GM10266 (cell line): ENCODE measurements around the gene P3H1.
"Not testable (repeated sequence)": the region's sequence is repeated elsewhere in the genome, so short reads cannot be mapped to it uniquely, and the experiment has no call there.

ENCODE experiments used
- DNase-seq: peaks from one replicate; pipeline ENCODE4 v3.0.0; 2012; ENCODE audit errors: extremely low spot score
- CTCF ChIP-seq: IDR thresholded peaks from 2 replicates; pipeline ENCODE4 v1.5.1; 2012; ENCODE audit warnings: mild to moderate bottlenecking, low read depth; ENCODE audit not compliant: control insufficient read depth, insufficient read depth; ENCODE audit errors: missing control alignments

Gene P3H1

GRCh38 chr1:42766741-42767509 lies at the start of gene P3H1, which contains the start of gene C1orf50:
Gene P3H1, minus strand, starts transcription at chr1:42767028. Its CDS starts 57 bp downstream, at chr1:42766971.
Gene C1orf50, plus strand, starts transcription at chr1:42767249. Its CDS starts 63 bp downstream, at chr1:42767312.
- no peak for TF ChIP-seq CTCF
- DNase-seq: peak; percentile 97

GRCh38 chr1:42815941-42816584 lies 49.2 kb upstream of the P3H1 start:
- DNase-seq: peak; percentile 25

GRCh38 chr1:42814815-42815214 lies 48.0 kb upstream of the P3H1 start:
- not testable (repeated sequence) for DNase-seq

More at GRCh38 chr1:42815941-42816584, 49.2 kb upstream of the P3H1 start:
- no peak for TF ChIP-seq CTCF

- no peak for TF ChIP-seq CTCF
- DNase-seq: no peak
Measured at GRCh38 chr1:42807056-42807668, 40.3 kb upstream of the P3H1 start.

- DNase-seq: no peak
Measured at GRCh38 chr1:42806593-42806992, 39.8 kb upstream of the P3H1 start.

GRCh38 chr1:42806171-42806570 lies 39.3 kb upstream of the P3H1 start:
- TF ChIP-seq CTCF: no peak
- no peak for DNase-seq

More at GRCh38 chr1:42806593-42806992, 39.8 kb upstream of the P3H1 start:
- TF ChIP-seq CTCF: no peak

GRCh38 chr1:42801832-42802473 lies 35.1 kb upstream of the P3H1 start:
- no peak for DNase-seq
- no peak for TF ChIP-seq CTCF
